PC-9 (cell line): Measurements from ENCODE around the gene GAL3ST2.

Source experiments
- CTCF ChIP-seq: fragments of 200-600 bp; sonication (generic); conservative IDR thresholded peaks from 2 replicates; pipeline ENCODE4 v1.6.1; 2017; ENCODE audit warnings: mixed run types, antibody characterized with exemption, mild to moderate bottlenecking, moderate library complexity
- EZH2 ChIP-seq: fragments of 200-600 bp; sonication (generic); IDR thresholded peaks from 2 replicates; pipeline ENCODE4 v1.8.0; 2017; ENCODE audit warnings: antibody characterized with exemption, low read depth

GRCh38 chr2:241762321-241762932 is 14.2 kb upstream of the GAL3ST2 start:
- TF ChIP-seq CTCF (no peak), EZH2 (no peak)
